Progenitor cell of endocrine pancreas (in vitro differentiated cells): ENCODE results near the gene TFF2. TPM values are rescaled to one million over a fixed set of nuclear protein-coding genes. Genes with fewer than 3 reads are reported as not detected.

Source experiments
- DNase-seq: peaks from one replicate; pipeline ENCODE4 v3.0.0; 2021; ENCODE audit warnings: low spot score; ENCODE audit not compliant: unreplicated experiment
- H3K27ac Mint-ChIP-seq: 2 replicates; pipeline ENCODE4 v1.8.0; 2021; ENCODE audit warnings: mild to moderate bottlenecking, moderate library complexity, mixed read lengths
- H3K27me3 Mint-ChIP-seq: 2 replicates; pipeline ENCODE4 v1.8.0; 2021; ENCODE audit warnings: mixed read lengths
- H3K36me3 Mint-ChIP-seq: 2 replicates; pipeline ENCODE4 v1.8.0; 2022; ENCODE audit warnings: mixed read lengths; ENCODE audit not compliant: insufficient read depth
- H3K4me1 Mint-ChIP-seq: 2 replicates; pipeline ENCODE4 v1.8.0; 2021; ENCODE audit warnings: low read depth, mixed read lengths
- H3K4me3 Mint-ChIP-seq: 2 replicates; pipeline ENCODE4 v1.8.0; 2021; ENCODE audit warnings: low read depth, mild to moderate bottlenecking, moderate library complexity, mixed read lengths
- H3K9me3 Mint-ChIP-seq: 2 replicates; pipeline ENCODE4 v1.8.0; 2021; ENCODE audit warnings: low read depth, mixed read lengths
- total RNA-seq: library from RNA; stranded (reverse); gene quantifications from 2 replicates; pipeline ENCODE4 v1.2.1, GENCODE V29; 2021
- TF ChIP-seq, protein P1 (sequence below): fragments of 200-600 bp; sonication (generic); IDR thresholded peaks from one replicate; pipeline ENCODE4 v1.5.0; 2021; ENCODE audit warnings: antibody characterized with exemption, mild to moderate bottlenecking; ENCODE audit not compliant: unreplicated experiment

TFF2 gene
- total RNA-seq, 1 donor from 2014 or later: not detected

DNA sequence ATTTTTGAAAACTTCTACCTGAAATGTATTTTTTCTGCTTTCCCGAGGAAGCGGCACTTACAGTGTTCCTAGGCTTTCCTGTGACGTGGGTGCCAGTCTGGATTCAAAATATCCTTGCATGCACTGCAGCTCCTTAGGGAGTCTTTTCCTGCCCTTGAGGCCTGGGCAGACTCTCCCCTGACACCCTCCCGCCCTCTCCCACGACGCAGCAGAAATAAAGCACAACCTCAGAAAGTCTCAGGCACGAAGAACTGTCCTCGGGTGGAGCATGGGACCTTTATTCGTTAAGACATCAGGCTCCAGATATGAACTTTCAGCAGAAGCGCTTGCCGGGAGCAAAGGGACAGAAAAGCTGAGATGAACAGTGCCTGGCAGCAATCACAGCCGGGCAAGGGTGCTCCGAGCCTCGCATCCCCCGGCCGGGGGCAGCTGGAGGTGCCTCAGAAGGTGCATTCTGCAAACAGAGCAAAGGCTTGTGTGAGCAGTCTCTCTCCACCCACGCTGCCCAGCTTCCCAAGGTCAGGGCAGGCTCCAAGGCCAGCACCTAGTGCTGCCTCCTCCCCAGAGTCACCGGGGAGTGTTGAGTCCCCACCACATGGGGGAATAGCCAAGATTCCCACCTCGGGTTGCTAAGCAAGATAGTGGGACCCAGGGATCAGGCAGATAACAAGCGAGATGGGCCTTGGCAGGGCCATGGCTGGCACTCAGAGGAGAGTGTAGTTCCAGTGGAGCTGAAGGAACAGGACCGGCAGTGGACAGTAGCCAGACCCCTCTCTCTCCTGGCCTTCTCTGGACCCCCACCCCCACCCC is 38.8 kb downstream of the TFF2 start:
- H3K36me3 Mint-ChIP-seq: no peaks in the 10 kb centered on the region
- H3K4me3 Mint-ChIP-seq: no peak overlapping the region
- DNase-seq: no peak
- H3K27ac Mint-ChIP-seq: no peak overlapping the region
- peaks cover 33% of the 10 kb centered on the region for H3K4me1 Mint-ChIP-seq
- TF ChIP-seq, protein P1, sequence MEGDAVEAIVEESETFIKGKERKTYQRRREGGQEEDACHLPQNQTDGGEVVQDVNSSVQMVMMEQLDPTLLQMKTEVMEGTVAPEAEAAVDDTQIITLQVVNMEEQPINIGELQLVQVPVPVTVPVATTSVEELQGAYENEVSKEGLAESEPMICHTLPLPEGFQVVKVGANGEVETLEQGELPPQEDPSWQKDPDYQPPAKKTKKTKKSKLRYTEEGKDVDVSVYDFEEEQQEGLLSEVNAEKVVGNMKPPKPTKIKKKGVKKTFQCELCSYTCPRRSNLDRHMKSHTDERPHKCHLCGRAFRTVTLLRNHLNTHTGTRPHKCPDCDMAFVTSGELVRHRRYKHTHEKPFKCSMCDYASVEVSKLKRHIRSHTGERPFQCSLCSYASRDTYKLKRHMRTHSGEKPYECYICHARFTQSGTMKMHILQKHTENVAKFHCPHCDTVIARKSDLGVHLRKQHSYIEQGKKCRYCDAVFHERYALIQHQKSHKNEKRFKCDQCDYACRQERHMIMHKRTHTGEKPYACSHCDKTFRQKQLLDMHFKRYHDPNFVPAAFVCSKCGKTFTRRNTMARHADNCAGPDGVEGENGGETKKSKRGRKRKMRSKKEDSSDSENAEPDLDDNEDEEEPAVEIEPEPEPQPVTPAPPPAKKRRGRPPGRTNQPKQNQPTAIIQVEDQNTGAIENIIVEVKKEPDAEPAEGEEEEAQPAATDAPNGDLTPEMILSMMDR: no peak
- H3K9me3 Mint-ChIP-seq: no peaks in the 10 kb centered on the region
- H3K27me3 Mint-ChIP-seq: peaks cover 4% of the 10 kb centered on the region

DNA sequence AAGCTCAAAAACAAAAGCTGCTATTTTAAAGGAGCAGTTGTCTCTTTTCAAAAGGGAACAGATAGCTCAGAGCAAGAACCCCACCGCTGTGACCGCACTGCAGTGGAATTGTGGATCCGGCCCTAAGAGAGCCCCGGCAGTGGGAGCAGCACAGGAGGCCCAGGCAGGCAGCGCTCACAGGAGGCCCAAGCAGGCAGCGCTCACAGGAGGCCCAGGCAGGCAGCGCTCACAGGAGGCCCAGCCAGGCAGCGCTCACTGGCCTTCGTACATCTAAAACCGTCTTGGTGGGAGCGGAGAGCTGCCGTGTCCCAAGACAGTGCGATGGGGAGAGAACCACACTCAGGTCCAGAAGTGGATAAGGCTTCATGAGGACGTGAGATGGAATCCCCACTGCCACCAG is 39.6 kb downstream of the TFF2 start:
- H3K4me3 Mint-ChIP-seq: no peak overlapping the region
- peaks cover 28% of the 10 kb centered on the region for H3K4me1 Mint-ChIP-seq
- no peak overlapping the region for H3K27ac Mint-ChIP-seq
- TF ChIP-seq, protein P1: no peak
- no peak for DNase-seq
- H3K36me3 Mint-ChIP-seq: no peaks in the 10 kb centered on the region
- no peaks in the 10 kb centered on the region for H3K9me3 Mint-ChIP-seq
- H3K27me3 Mint-ChIP-seq: peaks cover 10% of the 10 kb centered on the region

GRCh38 chr21:42310411-42311001 is 40.3 kb downstream of the TFF2 start:
- Mint-ChIP-seq H3K27me3 (peaks cover 10% of the 10 kb centered on the region), H3K4me3 (no peak overlapping the region), H3K27ac (no peak overlapping the region), H3K4me1 (peaks cover 25% of the 10 kb centered on the region), H3K36me3 (no peaks in the 10 kb centered on the region), H3K9me3 (no peaks in the 10 kb centered on the region)
- TF ChIP-seq, protein P1: no peak
- no peak for DNase-seq

DNA sequence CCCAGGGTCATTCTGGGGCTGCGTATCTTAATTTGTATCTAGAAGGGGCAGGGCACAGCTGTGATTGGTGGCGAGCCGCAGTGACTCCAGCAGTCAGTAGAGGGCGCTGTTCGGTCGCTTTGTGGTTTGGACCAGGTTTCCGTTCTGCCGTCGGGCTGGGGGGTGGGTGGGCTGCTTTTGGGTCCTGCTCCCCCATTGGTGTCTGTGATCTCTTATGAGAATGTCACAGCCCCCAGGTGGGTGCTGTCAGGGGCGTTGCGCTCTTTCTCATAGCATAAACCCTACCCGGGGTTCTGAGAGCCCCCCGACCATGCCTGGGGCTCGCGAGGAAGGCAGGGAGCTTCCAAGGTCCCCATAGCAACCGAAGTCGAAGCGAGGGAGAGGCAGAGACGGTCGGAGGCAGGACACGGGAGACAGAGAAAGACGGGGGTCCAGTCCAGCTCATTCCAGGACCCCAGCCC is 41.0 kb downstream of the TFF2 start:
- TF ChIP-seq, protein P1: peak; percentile 83
- no peak overlapping the region for H3K27ac Mint-ChIP-seq
- peak overlapping the region; percentile 35 for H3K4me3 Mint-ChIP-seq
- H3K36me3 Mint-ChIP-seq: no peaks in the 10 kb centered on the region
- H3K27me3 Mint-ChIP-seq: peaks cover 10% of the 10 kb centered on the region
- DNase-seq: peak; percentile 58
- peaks cover 18% of the 10 kb centered on the region for H3K4me1 Mint-ChIP-seq
- no peaks in the 10 kb centered on the region for H3K9me3 Mint-ChIP-seq

- no peak for DNase-seq
- H3K4me3 Mint-ChIP-seq: no peak overlapping the region
- peaks cover 17% of the 10 kb centered on the region for H3K4me1 Mint-ChIP-seq
- no peaks in the 10 kb centered on the region for H3K36me3 Mint-ChIP-seq
- H3K27ac Mint-ChIP-seq: no peak overlapping the region
- TF ChIP-seq, protein P1: no peak
- H3K27me3 Mint-ChIP-seq: peaks cover 10% of the 10 kb centered on the region
- H3K9me3 Mint-ChIP-seq: no peaks in the 10 kb centered on the region
Observed at GRCh38 chr21:42308914-42309752, 41.7 kb downstream of the TFF2 start.
